ENCODE results near the gene B3GNT2. TPM values are rescaled to one million over a fixed set of nuclear protein-coding genes. Genes with fewer than 3 reads are reported as not detected.
A peak's percentile ranks its signal among the peaks of the same experiment; 100 is the strongest.
"Not testable (repeated sequence)": the region's sequence is repeated elsewhere in the genome, so short reads cannot be mapped to it uniquely, and the experiment has no call there.

The B3GNT2 gene, protein sequence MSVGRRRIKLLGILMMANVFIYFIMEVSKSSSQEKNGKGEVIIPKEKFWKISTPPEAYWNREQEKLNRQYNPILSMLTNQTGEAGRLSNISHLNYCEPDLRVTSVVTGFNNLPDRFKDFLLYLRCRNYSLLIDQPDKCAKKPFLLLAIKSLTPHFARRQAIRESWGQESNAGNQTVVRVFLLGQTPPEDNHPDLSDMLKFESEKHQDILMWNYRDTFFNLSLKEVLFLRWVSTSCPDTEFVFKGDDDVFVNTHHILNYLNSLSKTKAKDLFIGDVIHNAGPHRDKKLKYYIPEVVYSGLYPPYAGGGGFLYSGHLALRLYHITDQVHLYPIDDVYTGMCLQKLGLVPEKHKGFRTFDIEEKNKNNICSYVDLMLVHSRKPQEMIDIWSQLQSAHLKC
- 23.9 TPM for polyA plus RNA-seq
- long read RNA-seq, donor 1, transcript B3GNT2-201 (2 exons, 2,763 nt), result major isoform, 9 of 9 reads
- long read RNA-seq, donor 1, partial matches to known transcripts, result 0 of 9 reads
- long read RNA-seq, donor 1, other reads (novel, unspliced or antisense), result 0 of 9 reads
- long read RNA-seq, donor 2, transcript B3GNT2-201 (2 exons, 2,763 nt), result major isoform, 10 of 20 reads
- long read RNA-seq, donor 2, partial matches to known transcripts, result 10 of 20 reads
- long read RNA-seq, donor 2, other reads (novel, unspliced or antisense), result 0 of 20 reads
- long read RNA-seq, donor 3, result 0 reads
- long read RNA-seq, donor 4, partial matches to known transcripts, result 0 of 3 reads
- long read RNA-seq, donor 4, other reads (novel, unspliced or antisense), result 0 of 3 reads
- long read RNA-seq, donor 5, partial matches to known transcripts, result 0 of 3 reads
- long read RNA-seq, donor 5, other reads (novel, unspliced or antisense), result 0 of 3 reads
- long read RNA-seq, donor 6, transcript B3GNT2-201 (2 exons, 2,763 nt), result major isoform, 9 of 9 reads
- long read RNA-seq, donor 6, partial matches to known transcripts, result 0 of 9 reads
- long read RNA-seq, donor 6, other reads (novel, unspliced or antisense), result 0 of 9 reads
- long read RNA-seq, donor 7, transcript B3GNT2-201 (2 exons, 2,763 nt), result major isoform, 5 of 5 reads
- long read RNA-seq, donor 7, partial matches to known transcripts, result 0 of 5 reads
- long read RNA-seq, donor 7, other reads (novel, unspliced or antisense), result 0 of 5 reads
- long read RNA-seq, donor 8, transcript B3GNT2-201 (2 exons, 2,763 nt), result major isoform, 8 of 8 reads
- long read RNA-seq, donor 8, partial matches to known transcripts, result 0 of 8 reads
- long read RNA-seq, donor 8, other reads (novel, unspliced or antisense), result 0 of 8 reads
- long read RNA-seq, donor 9, transcript B3GNT2-201 (2 exons, 2,763 nt), result major isoform, 11 of 11 reads
- long read RNA-seq, donor 9, partial matches to known transcripts, result 0 of 11 reads
- long read RNA-seq, donor 9, other reads (novel, unspliced or antisense), result 0 of 11 reads
- long read RNA-seq, donor 10, transcript B3GNT2-201 (2 exons, 2,763 nt), result major isoform, 13 of 13 reads
- long read RNA-seq, donor 10, partial matches to known transcripts, result 0 of 13 reads
- long read RNA-seq, donor 10, other reads (novel, unspliced or antisense), result 0 of 13 reads
- long read RNA-seq, donor 11, transcript B3GNT2-201 (2 exons, 2,763 nt), result major isoform, 5 of 5 reads
- long read RNA-seq, donor 11, partial matches to known transcripts, result 0 of 5 reads
- long read RNA-seq, donor 11, other reads (novel, unspliced or antisense), result 0 of 5 reads

DNA sequence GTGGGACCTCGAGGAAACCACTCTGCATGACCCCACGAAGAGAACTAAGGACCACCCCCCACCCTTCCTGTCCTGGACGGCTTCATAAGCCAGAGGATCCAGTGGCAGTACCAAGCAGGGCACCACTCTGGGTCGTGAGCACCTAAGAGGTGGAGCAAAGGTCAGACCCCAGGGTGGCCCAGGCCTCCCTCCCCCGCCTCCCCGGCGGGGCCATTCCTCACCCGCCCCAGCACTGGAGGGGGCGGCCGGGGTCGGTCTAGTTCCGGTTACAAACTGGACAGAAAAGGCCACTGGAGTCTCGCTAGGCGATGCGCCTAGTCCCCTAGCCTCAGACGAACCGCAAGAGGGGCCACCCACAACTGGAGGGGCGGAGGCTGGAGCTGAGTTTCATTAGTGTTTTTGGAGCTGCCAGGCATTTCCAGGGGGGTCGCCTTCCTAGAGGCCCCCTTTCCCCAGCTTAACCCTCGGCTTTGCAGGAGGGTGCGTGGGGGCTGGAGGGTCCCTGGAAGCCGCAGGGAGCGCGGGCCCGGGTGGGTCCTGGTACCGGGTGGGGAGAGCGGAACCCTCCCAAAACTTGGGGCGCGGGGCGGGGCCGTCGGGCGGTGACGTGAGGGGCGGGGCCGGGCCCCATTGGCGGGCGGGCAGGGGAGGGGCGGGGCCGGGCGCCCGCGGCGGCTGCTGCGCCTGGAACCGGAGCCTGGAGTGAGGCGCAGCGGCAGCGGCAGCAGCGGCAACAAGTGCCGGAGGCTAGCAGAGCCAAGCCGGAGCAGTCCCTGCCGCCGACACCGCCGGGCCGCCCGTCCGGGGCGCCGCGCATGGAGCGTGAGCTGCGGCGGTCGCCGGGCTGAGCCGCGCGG is at the start of gene B3GNT2:
Gene B3GNT2, plus strand, starts transcription at position 695 of the 857 bp plus-strand sequence. CDS start 26,106 bp downstream, outside the sequence.
- DNase-seq, result peak; percentile 69 to 87
- WGBS (ENCODE audit: insufficient coverage, low lambda C conversion rate), result no CpG with 5 or more reads among the region's 70 CpGs
- Histone ChIP-seq H3K27ac (ENCODE audit: low read length) (peak within 1 kb of the TSS; percentile 96), H3K36me3 (ENCODE audit: control insufficient read depth, insufficient read depth, low read length) (no peaks in the 10 kb centered on the region), H3K4me3 (ENCODE audit: low read length) (peak within 1 kb of the TSS; percentile 99), H3K9me3 (ENCODE audit: control insufficient read depth, low read depth, low read length) (peaks cover 3% of the 10 kb centered on the region), H3K27me3 (ENCODE audit: control insufficient read depth, insufficient read depth, low read length) (no peaks in the 10 kb centered on the region), H3K4me1 (ENCODE audit: control insufficient read depth, insufficient read depth, low read length) (peaks cover 16% of the 10 kb centered on the region)

DNA sequence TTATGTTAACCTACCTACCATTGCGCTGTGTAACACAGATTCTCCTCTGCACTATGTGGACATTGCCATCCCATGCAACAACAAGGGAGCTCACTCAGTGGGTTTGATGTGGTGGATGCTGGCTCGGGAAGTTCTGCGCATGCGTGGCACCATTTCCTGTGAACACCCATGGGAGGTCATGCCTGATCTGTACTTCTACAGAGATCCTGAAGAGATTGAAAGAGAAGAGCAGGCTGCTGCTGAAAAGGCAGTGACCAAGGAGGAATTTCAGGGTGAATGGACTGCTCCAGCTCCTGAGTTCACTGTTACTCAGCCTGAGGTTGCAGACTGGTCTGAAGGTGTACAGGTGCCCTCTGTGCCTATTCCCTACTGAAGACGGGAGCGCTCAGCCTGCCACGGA is 49.1 kb upstream of the B3GNT2 start:
- WGBS (ENCODE audit: insufficient coverage, low lambda C conversion rate), result no CpG with 5 or more reads among the region's 7 CpGs
- H3K27me3 ChIP-seq (ENCODE audit: control insufficient read depth, insufficient read depth, low read length); H3K4me1 ChIP-seq (ENCODE audit: control insufficient read depth, insufficient read depth, low read length); H3K4me3 ChIP-seq (ENCODE audit: low read length); DNase-seq; H3K27ac ChIP-seq (ENCODE audit: low read length); H3K9me3 ChIP-seq (ENCODE audit: control insufficient read depth, low read depth, low read length); H3K36me3 ChIP-seq (ENCODE audit: control insufficient read depth, insufficient read depth, low read length): not testable (repeated sequence)

DNA sequence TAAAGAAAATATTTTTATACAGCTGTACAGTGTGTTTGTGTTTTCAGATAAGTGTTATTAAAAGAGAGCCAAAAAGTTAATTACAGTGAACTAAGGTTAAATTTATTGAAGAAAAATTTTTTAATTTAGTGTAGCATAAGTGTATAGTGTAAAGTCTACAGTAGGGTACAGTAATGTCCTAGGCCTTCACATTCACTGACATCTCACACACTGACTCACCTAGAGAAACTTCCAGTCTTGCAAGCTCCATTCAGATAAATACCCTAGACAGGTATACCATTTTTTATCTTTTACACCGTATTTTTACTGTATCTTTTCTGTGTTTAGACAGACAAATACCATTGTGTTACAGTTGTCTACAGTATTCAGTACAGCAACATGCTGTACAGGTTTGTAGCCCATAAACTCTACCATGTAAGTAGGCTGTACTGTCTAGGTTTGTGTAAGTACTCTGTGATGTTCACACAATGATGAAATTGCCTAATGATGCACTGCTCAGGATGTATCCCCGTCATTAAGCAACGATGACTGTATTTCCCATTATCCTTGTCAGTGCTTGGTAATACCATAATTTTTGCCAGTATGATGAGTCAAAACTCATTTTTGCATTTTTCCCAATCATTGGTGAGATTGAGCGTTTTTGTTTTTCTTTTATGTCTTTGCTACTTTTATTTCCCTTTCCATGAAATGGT is 48.2 kb upstream of the B3GNT2 start:
- H3K9me3 ChIP-seq (ENCODE audit: control insufficient read depth, low read depth, low read length), result no peaks in the 10 kb centered on the region
- no peak for DNase-seq
- WGBS (ENCODE audit: insufficient coverage, low lambda C conversion rate), result 95% methylated on average over 2 of the region's 4 CpGs

DNA sequence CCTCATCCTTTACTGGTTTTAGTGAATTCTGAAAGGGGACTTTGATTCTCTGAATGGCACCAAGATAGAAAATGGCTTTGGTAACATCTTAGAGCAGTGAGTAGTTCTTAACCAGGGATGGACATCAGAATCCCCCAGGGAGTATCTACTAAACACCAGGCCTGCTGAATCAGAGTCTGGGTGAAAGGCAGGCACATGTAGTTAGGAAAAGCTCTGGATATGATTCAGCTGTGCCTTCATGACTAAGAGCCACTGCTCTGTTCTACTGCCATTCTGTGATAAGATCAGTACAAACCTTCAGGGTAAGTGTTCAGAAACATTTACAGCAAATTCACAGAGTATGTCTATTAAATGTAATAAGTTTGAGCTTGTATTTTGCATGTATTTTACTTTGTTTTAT is 46.2 kb upstream of the B3GNT2 start:
- H3K4me1 ChIP-seq (ENCODE audit: control insufficient read depth, insufficient read depth, low read length), result no peaks in the 10 kb centered on the region
- no peaks in the 10 kb centered on the region for H3K9me3 ChIP-seq (ENCODE audit: control insufficient read depth, low read depth, low read length)
- H3K27ac ChIP-seq (ENCODE audit: low read length), result no peak overlapping the region
- H3K4me3 ChIP-seq (ENCODE audit: low read length), result no peak overlapping the region
- H3K36me3 ChIP-seq (ENCODE audit: control insufficient read depth, insufficient read depth, low read length), result no peaks in the 10 kb centered on the region
- H3K27me3 ChIP-seq (ENCODE audit: control insufficient read depth, insufficient read depth, low read length), result no peaks in the 10 kb centered on the region
- no peak for DNase-seq

More for the DNA sequence above, 48.2 kb upstream of the B3GNT2 start:
- H3K36me3 ChIP-seq (ENCODE audit: control insufficient read depth, insufficient read depth, low read length), result no peaks in the 10 kb centered on the region
- H3K4me1 ChIP-seq (ENCODE audit: control insufficient read depth, insufficient read depth, low read length), result no peaks in the 10 kb centered on the region
- H3K27ac ChIP-seq (ENCODE audit: low read length), result no peak overlapping the region
- no peak overlapping the region for H3K4me3 ChIP-seq (ENCODE audit: low read length)
- H3K27me3 ChIP-seq (ENCODE audit: control insufficient read depth, insufficient read depth, low read length), result no peaks in the 10 kb centered on the region

DNA sequence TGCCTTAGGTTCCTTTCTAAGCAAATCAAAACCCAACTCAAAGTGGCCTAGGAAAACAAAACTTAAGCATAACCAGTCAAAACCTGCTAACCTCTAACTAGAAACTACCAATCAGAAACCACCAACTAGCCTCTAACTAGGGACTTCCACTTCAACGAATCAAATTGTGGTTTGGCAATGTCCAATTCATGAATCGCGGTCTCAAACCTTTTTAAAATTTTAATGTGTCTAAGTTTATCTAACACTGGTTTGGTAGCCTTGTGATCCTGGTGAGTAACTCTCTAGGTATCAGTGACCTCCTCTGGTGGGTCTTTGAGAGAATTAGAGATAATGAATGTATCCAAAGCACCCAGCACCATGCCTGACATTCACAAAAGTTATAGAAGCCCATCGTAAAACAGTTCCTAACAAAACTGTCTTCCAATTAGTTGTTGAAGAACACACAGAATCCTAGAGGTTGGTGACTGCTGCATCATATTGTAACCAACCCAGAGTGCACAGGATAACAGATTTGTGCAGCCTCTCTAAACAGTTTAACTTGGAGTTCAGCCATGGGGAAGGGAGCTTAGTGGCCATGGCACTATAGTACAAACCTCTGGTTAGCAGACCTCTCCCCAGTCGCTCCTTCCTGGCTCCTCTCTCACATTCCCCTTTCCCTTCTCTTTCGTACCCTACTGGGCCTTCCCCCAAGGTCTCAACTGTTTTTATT is 45.2 kb upstream of the B3GNT2 start:
- DNase-seq, result no peak
- H3K9me3 ChIP-seq (ENCODE audit: control insufficient read depth, low read depth, low read length), result no peaks in the 10 kb centered on the region
- no peaks in the 10 kb centered on the region for H3K36me3 ChIP-seq (ENCODE audit: control insufficient read depth, insufficient read depth, low read length)
- H3K4me3 ChIP-seq (ENCODE audit: low read length), result no peak overlapping the region
- no peaks in the 10 kb centered on the region for H3K4me1 ChIP-seq (ENCODE audit: control insufficient read depth, insufficient read depth, low read length)
- no peak overlapping the region for H3K27ac ChIP-seq (ENCODE audit: low read length)
- WGBS (ENCODE audit: insufficient coverage, low lambda C conversion rate), result 87% methylated on average over 3 of the region's 6 CpGs
- H3K27me3 ChIP-seq (ENCODE audit: control insufficient read depth, insufficient read depth, low read length), result no peaks in the 10 kb centered on the region

DNA sequence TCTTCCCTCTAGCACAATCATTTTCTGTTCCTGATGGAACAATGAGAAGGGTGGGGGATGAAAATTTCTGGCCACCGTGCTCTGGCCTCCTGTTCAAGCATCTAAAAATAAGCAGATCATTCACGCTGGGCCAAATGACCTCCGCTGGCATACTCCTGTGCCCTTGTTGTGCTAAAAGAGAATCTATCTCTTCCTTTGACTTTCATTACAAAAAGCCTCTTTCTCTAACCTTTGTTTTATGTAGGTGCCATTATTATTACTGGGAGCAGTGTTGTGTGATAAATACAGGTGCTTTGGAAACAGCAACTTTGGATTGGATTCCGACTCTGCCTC is 44.6 kb upstream of the B3GNT2 start:
- no peaks in the 10 kb centered on the region for H3K4me1 ChIP-seq (ENCODE audit: control insufficient read depth, insufficient read depth, low read length)
- no peaks in the 10 kb centered on the region for H3K27me3 ChIP-seq (ENCODE audit: control insufficient read depth, insufficient read depth, low read length)
- no peaks in the 10 kb centered on the region for H3K9me3 ChIP-seq (ENCODE audit: control insufficient read depth, low read depth, low read length)
- no peak overlapping the region for H3K27ac ChIP-seq (ENCODE audit: low read length)
- 100% methylated on average over 2 of the region's 4 CpGs for WGBS (ENCODE audit: insufficient coverage, low lambda C conversion rate)
- no peaks in the 10 kb centered on the region for H3K36me3 ChIP-seq (ENCODE audit: control insufficient read depth, insufficient read depth, low read length)
- H3K4me3 ChIP-seq (ENCODE audit: low read length), result no peak overlapping the region
- no peak for DNase-seq

DNA sequence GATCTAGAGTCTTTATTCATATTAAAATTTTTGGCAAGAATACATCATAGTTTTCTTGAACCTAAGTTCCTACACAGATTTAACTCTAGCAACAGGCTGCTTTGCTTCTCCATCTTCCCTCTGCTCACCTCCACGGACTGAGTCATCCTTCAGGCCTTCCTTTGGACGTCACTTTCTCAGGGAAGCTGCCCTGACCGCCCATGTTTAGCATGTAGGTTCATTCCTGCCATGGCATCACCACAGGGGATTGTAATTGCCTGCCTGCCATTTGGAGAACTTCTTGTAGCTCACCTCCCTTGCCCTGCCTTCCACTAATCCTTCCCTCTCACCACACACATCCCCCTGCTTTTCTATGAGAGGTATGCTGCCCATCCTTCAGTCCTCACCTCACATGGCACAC is 43.9 kb upstream of the B3GNT2 start:
- H3K4me3 ChIP-seq (ENCODE audit: low read length), result no peak overlapping the region
- no peaks in the 10 kb centered on the region for H3K27me3 ChIP-seq (ENCODE audit: control insufficient read depth, insufficient read depth, low read length)
- DNase-seq, result no peak
- H3K27ac ChIP-seq (ENCODE audit: low read length), result no peak overlapping the region
- no peaks in the 10 kb centered on the region for H3K4me1 ChIP-seq (ENCODE audit: control insufficient read depth, insufficient read depth, low read length)
- H3K36me3 ChIP-seq (ENCODE audit: control insufficient read depth, insufficient read depth, low read length), result no peaks in the 10 kb centered on the region
- no peaks in the 10 kb centered on the region for H3K9me3 ChIP-seq (ENCODE audit: control insufficient read depth, low read depth, low read length)
- WGBS (ENCODE audit: insufficient coverage, low lambda C conversion rate), result no CpG with 5 or more reads among the region's 3 CpGs

DNA sequence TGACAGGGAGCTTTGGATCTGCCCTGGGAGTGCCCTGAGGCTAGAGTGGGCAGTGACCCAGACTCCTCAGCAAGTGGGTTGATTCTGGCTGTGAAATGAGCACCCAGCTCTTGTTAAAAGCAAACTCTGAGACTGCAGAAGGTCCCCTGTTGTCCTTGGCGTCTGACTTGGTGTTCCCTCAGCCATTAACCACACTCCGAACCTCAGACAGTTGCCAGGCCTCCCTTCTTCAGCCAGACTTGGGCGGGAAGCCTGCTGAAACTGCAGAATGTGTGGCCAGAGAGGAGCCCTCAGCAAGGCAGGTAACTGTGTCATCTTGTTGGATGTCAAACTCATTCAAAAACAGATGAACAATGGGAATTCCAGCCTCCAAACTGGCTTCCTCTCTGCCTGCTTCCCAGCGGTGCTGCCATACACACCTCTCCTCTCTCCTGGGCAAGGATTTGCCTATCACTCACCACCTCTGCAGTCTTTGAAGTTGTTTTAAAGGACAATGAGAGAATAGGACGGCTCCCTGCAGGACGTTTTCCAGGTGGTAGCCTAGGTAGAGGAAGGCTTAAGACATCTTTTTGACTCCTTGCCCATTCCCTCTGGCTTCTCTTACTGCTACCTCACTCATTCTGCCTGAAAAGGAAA is 38.9 kb upstream of the B3GNT2 start:
- no peak overlapping the region for H3K4me3 ChIP-seq (ENCODE audit: low read length)
- WGBS (ENCODE audit: insufficient coverage, low lambda C conversion rate), result no CpG with 5 or more reads among the region's 6 CpGs
- no peak overlapping the region for H3K27ac ChIP-seq (ENCODE audit: low read length)
- no peaks in the 10 kb centered on the region for H3K9me3 ChIP-seq (ENCODE audit: control insufficient read depth, low read depth, low read length)
- H3K36me3 ChIP-seq (ENCODE audit: control insufficient read depth, insufficient read depth, low read length), result no peaks in the 10 kb centered on the region
- H3K27me3 ChIP-seq (ENCODE audit: control insufficient read depth, insufficient read depth, low read length), result no peaks in the 10 kb centered on the region
- no peaks in the 10 kb centered on the region for H3K4me1 ChIP-seq (ENCODE audit: control insufficient read depth, insufficient read depth, low read length)
- DNase-seq, result no peak
